GM21529 (cell line): Measurements from ENCODE around the gene INPP5A.

ENCODE experiments used
- ATAC-seq: cut with Tn5 transposase; IDR thresholded peaks from one replicate; pipeline ENCODE4 v1.9.1; 2021; ENCODE audit not compliant: unreplicated experiment

INPP5A gene

DNA sequence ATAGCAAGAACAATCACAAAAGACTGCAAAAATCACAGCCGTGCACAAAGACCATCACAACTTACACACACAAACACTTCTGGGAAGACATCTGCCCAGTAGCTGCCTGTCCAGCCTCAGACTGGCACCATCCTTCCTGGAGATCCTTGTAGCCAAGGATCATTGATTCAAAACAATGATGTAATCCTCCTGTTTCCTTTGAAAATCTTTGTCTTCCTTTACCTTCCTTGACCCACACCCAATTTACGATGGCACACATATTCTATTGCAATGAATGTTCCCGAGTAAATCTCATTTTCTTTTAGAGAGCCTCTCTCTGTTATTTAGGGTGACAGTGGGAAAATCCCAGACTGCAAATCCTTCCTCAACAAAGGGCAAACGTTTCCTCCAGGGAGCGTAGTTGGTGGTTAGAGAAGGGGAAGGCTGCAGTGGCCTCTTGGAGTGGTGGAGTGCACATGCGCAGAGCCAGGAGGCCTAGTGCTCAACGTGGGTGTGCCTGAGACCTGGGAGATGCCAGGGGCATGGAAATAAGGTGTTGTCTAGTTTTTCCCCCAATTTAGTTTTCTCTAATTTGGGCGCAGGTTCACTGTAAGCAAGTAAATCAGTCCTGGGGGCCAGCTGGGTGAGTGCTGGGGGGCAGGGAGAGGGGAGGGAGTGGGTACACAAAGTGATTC lies 3.1 kb upstream of the INPP5A start:
- no peak for ATAC-seq

DNA sequence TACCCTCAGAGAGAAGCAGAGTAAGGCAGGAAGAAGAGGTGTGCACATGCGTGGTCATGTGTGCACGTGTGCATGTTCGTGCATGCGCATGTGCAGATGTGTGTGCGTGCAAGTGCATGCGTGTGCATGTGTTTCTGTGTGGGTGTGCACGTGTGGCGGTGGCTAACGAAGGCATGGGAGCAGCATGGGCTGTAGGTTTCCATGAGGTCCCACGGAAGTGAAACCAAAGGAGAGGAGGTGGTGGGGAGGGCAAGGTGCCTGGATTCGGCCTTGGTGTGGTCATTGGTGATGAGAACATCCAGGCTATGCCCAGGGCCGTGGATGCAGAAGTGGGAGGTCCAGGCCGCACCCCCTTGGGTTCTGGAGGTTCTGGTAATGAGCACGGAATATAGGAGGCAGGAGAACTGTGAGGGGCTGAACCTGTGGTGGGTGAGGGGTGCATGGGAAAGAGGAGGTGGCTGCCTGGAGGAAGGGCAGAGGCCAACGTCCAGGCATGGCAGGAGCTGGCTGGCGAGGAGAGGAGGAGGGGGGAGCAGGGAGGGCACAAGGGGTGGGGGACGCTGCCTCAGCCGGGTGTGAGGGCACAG lies 2.4 kb upstream of the INPP5A start:
- ATAC-seq: no peak

DNA sequence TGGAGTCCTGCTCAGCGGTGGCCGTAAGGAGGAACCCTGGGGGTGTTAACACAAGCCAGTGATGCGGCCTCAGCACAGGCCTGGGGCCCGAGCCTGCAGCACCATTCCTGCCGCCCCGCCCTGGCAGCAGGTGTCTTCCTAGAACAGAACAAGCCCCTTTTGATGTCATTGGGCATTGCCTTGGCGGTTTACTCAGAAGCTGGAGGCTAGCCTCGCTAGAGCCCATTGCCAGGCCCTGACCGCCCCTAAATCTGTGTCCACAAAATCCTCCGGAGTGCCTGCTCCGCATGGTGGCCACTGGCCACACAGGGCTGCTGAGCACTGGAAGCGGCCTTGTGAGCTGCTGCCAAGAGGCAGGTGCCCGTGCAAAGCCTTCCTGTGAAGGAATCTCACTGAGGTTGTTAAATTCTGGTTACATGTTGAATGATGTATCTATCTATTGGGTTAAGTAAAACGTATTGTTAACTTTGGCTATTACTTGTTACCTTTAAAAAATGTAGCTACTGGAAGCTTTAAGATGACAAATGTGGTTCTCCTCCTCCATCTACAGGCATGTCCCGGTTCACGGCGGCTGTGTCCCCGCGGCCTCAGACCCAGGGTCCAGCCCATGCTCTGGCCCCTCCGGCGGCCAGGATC lies 1.2 kb upstream of the INPP5A start:
- peak; percentile 8 for ATAC-seq

DNA sequence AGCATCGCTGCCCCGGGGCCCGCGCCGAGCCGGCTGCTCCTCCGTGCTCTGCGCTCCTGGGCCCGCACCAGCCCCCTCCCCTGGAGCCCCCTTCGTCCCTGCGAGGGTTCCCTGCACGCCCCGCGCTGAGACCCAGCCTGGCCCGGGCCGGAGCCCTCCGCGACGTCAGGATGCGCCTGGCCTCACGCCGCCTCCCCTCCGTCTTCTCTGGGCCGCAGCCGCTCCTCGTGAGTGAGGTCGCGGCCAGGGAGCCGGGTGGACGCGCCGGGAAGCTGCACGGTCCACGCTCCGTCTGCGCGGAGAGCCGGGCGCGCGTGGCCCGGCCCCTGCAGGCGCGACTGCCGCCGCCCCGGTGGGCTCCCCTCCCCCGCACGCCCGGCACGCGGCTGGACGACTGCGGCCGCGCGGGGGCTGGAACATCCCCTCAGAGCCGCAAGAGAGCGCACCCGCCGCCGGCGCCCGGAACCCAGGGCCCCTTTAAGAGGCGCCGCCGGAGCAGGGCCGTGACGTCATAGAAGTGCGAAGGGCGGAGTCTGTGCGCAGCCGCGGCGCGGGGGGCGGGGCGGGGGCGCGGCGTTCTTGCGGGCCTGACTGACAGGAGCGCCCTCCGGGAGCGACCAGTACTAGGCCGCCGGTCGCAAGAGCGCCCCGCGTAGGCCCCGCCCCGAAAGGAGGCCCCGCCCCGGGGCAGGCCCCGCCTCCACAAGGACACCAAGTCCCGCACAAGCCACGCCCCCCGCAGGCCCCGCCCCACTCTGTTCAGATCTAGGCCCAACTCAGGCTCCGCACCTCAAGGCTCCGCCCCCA lies 507 bp upstream of the INPP5A start:
- peak; percentile 85 for ATAC-seq

DNA sequence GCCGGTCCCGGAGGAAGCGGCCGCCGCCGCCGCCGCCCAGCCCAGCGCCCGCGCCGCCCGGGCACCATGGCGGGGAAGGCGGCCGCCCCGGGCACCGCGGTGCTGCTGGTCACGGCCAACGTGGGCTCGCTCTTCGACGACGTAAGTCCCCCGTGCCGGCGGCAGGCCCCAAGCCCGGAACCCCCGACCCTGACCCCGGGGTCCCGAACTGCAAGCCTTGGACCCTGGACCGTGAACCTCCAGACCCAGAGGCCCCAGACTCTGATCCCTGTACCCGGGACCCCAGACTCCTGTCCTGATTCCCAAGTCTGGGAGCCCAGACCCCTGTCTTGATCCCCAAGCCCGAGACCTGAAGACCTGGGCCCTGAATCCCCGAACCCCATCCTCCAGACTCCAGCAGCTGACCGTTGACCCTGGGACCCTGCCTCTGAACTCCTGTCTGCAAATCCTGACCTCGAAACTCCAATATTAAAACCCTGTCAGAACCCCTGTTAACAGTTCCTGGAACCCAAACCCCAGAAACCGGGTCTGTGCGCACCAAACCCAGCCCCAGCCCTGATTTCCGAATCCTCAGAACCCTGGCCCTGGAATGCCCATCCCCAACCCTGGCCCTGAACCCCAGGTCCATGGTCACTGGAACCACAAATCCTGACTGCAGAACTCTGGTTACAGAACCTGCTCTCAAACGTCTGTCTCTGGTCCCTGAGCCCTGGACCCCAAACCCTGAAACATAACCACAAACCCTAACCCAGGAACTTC lies 623 bp downstream of the INPP5A start:
- no peak for ATAC-seq

DNA sequence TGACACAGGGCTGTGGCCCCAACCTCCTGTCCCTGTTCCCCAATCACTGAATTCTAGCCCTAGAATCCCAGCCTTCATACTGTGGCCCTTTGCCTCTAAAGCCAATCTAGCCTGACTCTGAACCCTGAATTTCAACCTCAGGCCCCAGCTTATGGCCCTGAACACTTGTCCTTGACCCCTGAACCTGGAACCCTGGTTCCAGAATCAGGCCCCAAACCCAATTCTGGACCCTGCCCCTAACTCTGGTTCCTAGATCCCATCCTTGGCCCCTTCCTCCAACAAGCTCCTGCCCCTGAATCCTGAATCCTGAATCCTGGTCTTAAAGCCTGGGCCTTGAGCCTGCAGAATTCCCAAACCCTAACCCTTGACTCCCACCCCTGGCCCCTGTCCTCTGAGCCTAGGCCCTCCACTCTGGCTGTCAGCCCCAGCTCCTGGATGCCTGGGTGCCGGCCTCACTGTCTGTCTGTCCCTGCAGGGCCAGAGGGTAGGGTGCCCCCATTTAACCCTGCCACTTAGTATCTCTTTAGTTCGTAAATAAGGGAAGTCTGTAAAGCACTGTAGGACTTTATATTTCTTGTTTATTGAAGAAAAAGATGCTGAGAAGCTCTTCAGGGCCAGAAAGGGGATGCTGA lies 1.3 kb downstream of the INPP5A start:
- ATAC-seq: no peak

DNA sequence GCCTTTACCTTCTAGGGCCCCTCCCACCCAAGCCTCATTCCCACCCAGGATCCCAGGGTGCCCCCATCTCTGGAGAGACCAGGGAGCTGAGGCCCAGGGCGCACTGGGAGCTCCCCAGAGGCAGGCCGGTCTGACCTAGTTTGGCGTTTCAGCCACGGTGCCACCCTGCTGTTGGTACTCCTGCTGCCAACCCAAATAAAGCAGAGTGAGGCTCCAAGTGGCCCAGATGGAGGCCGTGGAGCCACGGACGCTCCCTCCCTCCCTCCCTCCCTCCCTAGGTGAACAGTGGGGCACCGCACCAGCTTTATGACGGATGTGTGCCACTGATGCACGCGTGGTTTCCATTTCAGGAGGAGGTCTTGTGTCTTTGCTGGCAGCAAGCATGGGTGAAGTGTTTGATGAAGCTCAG lies 1.8 kb downstream of the INPP5A start:
- ATAC-seq: no peak

DNA sequence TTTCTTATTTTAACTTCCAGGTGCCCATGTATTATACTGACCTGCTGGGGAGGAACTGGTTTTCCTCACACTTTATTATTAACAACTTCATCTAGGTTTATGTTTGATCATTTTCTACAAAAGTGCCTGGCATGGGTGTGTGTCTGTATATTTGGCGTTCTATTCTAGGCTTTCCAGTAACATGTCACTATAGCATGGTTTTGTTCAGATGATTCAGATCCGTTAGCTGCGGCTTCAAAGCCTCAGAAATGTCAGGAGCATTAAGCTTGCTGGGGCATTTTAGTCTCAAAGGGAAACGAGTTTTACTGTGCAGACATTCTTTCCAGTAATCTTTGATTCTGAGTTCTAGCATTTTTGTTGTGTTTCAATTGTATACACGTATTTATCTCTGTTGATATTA lies 2.3 kb downstream of the INPP5A start:
- ATAC-seq: no peak

DNA sequence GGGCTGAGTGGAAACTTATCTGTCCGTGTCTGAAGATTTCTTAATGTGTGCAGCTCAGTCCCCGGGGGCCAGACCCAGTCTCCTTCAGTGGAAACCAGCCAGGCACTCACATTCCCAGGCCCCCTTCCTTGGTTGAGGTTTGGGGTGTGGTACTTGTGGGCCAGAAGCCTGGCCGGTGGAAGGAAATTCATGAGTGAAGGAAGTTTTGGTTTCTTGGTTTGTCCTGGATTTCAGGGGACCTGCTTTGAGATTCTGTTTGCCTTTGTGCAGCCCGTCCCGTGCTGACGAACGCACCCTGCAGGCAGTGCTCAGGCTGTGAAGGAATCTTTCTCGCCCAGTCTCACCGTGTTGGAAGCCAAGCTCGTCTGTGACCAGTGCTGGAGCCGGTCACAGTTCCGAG lies 2.9 kb downstream of the INPP5A start:
- ATAC-seq: no peak

DNA sequence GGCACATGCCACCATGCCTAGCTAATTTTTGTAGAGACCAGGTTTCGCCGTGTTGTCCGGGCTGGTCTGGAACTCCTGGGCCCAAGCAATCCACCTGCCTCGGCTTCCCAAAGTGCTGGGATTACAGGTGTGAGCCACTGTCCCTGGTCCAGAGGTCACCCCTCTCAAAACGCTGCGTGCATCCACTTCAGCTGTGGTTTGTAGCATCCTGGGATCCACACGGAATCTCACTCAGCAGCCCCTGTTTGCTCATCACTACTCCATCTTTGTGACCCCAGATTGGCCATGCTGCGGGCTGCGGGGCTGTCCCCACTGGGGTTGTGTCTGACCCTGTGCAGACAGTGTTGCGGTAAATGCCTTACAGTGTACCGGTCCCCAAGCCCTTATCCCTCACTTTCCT lies 3.5 kb downstream of the INPP5A start:
- no peak for ATAC-seq

DNA sequence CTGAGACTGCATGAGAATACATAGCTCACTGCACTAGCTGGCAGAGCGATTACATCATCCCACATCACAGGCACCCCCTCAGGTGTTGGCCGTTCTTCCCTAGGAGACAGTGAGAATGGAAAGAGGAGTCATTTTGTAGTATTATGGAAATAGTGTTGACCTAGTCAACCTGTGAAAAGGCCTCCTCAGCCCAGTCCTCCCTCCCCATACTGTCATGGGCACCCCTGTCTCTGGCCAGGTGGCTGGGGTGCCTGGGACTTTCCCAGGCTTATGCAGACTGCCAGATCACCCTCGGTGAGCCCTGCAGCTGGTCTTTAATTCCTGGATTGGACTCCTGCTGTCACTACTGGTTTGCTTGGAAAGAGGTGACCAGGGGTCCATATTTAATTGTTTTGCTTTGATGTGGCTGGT lies 4.0 kb downstream of the INPP5A start:
- no peak for ATAC-seq

DNA sequence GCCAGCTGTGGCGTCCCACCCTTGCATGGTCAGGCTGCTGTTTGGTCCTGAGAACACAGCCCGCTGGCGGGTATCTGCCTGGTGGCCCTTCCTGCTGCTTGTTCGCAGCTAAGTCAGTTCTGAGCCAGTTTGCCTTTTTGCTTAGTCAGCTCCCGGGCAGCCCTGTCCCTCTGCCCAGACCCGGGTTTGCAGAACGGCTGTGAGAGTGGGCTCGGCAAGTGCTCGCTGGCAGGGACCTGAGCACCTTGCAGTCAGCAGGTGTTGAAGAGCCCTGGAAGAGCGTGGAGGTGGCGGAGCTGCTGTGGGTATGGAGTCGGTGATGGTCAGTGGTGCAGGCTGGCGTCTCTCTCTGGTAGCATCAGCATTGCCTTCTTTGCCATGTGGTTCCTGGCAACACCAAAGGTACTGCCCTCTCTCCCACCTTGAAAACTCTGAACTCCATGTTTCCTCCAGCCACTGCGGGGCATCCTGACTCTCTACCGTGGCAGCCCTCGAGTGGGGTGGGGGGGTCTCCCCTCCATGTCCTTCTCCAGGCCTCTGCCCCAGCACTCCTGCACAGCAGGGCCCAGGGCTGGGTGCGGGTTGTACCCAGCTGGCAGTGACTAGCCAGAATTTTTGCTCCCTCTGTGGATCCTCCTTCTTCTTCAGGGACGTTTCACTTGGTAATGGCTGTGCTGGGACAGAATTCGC lies 4.6 kb downstream of the INPP5A start:
- no peak for ATAC-seq

DNA sequence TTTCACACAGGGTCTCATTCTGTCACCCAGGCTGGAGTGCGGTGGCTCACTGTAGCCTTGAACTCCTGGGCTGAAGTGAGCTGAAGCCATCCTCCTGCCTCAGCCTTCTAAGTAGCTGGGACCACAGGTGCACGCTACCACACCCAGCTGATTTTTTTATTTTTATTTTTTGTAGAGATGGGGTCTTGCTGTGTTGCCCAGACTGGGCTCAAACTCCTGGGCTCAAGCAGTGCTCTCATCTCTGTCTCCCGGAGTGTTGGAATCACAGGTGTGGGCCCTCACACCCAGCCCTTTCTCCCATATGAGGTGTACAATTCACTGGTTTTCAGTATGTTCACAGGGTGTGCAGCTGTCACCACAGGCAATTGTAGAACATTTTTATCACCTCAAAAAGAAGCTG lies 5.2 kb downstream of the INPP5A start:
- ATAC-seq: no peak

DNA sequence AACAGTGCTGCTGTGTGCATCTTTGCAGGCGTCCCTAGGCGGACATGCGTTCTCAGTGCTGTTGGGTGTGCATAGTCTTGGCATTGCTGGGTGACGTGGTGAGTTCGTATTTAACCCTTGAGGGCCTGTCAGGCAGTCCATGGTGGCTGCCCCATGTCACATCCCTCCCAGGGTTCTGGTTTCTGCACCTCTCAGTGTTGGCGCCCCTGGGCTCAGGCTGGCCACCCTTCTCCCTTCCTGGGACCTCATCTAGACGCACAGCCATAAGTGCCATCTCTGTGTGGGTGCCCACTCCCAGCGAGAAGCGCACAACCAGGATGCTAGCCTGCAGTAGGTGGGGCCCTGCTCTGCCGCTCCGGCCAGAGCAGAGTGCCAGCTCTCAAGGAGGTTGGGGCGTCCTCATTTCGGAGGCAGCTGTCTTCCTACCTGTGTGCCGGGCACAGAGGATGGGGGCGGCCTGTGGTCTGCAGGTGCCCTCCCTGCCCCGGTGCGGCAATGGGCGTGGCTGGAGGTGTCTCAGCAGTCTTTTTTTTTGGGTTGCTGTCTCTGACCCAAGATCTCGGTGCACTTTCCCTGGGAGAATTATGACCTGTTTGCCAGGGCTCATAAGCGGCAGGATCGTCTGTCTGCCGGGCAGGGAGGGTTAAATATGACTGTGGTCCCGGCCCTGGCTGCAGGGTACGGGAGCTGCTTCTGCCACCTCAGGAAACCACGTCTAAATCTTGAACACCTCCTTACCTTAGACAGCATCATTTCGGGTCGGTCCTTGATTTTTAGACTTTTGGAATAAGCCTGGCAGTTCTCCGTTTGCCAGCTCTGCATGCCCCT lies 6.5 kb downstream of the INPP5A start:
- no peak for ATAC-seq

DNA sequence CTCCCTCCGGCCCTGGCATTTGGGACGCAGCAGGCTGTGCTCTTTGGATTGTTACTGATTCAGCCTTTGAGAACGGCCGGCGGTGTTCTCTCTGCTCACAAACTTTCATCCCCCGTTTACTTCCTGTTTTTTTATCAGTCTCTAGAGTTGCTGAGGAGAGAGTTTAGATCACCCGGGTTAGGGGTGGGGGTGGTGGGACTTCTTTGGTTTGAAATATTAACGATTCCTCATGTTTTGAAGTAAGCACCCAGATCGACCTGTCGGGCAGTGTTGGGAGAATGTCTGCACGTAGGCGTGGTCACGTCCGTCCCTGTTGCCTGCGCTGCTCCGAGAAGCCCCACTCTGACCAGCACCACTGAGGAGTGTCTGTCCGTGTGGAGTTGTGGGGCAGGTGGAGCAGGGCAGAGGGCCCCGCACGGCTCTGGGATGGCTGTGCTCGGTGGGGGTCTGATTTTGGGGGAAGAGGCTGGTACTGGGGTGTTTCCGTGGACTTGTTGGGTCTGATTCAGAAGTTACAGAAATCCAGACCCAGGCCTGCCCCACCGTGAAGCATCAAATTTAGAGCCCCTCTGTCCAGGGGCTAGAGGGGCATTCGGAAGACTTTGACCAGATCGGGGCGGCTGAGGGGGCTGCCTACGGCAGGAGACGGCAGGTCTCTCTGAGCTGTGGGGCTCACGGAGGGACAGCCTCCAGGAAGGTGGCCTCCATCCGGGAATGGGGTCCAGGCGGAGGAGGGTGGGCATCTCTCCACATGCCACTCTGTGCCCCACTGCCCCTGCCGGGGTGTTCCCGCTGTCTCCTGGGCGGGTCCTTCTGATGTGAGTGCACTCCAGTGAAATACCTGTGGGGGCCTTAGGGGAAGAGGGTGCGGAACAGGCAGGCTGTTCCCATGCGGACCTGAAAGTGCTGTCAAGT lies 7.4 kb downstream of the INPP5A start:
- ATAC-seq: no peak

DNA sequence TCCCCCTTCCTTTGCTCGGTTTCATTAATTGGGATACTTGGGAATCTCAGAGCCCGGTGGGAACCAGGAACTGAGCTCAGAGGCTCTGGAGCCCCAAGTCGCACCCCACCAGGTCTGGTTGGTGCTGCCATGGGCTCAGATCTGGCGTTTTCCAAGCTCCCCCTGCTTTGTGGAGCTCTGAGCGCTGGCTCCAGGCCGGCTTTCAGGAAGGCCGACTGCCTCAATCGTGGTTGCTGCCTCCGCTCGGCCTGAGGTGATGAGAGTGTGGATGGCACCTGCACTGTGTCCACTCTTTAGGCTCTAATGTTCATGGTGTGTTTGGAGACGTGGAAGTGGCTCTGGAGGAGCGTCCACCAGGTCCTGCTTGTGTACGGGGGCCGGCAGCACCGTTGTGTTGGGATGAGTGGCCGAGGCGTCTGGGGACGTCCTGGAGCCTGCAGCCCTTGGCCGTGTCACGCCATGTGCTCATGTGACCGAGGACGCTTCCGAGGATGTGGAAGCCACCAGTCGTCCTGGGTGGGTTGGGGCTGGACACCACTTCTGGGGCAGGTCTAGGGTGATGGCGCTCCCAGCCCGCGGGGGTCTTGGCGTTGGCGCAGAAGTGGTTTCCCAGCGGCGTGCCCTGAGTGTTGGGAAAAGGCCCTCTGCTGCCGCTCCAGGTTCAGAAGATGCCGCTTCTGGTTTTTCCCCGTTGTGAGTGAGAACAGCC lies 8.2 kb downstream of the INPP5A start:
- no peak for ATAC-seq

DNA sequence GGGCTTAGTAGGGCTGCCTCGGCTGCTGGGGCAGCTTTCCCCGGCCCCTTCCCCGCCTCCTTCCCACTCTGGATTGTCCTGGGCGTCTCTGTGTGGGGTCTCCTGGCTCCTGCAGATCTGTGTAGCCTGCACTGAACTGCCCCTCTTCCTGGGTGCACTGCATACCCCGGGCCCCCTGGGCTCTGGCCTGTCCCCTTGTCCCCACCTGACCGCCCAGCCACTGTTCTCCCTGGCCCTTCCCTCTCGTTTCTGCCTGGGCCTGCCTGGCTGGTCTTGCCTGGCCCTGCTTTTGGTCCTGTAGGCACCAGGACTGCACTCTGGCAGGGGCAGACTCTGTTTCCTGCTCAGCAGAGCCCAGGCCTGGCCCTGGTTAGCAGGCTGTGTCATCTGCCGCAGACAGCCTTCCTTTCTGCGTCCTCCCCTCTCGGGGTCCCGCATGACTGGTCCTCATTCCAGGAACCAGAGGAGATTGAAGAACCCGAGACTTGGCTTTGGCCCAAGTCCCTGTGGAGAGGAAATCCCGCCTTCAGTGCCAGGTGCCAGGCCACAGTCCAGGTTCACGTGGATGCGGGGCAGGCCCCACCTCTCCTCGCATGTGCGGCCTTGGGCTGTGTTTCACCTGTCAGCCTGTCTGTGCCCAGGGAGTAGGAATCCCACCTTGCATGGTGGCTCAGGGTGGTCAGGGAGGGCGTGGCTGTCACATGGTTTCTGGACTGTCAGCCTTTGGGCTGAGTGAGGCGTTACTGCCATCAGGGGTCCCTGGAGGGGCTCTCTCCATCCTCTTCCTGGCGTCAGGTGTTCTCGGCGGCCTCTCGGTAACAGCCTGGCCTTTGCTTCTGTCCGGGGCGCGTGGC lies 9.2 kb downstream of the INPP5A start:
- no peak for ATAC-seq
